Caco-2 (cell line): Measurements from ENCODE around the gene SERPINC1. TPM values are rescaled to one million over a fixed set of nuclear protein-coding genes. Genes with fewer than 3 reads are reported as not detected.
"Not testable (repeated sequence)": the region's sequence is repeated elsewhere in the genome, so short reads cannot be mapped to it uniquely, and the experiment has no call there.

Experiments
- Bru-seq: library from RNA; stranded (reverse); fragments of 400-500 nt; gene quantifications from one replicate; lab custom pipeline; 2021; lab: Mats Ljungman, UMichigan
- BruChase-seq, 2 experiments: library from RNA; stranded (reverse); fragments of 400-500 nt; gene quantifications; one replicate each; lab custom pipeline; 2021; lab: Mats Ljungman, UMichigan
- BruUV-seq: library from RNA; stranded (reverse); fragments of 400-500 nt; replicated peaks from 2 replicates; lab custom pipeline; 2021; lab: Mats Ljungman, UMichigan
- CTCF ChIA-PET: fragments of 300-600 bp; sonication (Branson Sonifier 250); formaldehyde crosslinking; loops from one replicate; lab custom pipeline; 2022; ENCODE audit warnings: antibody characterized with exemption; lab: Charles Lee
- POLR2A ChIA-PET: fragments of 300-600 bp; sonication (Branson Sonifier 250); formaldehyde crosslinking; loops from one replicate; lab custom pipeline; 2022; ENCODE audit warnings: antibody characterized with exemption; lab: Charles Lee
- DNase-seq, 2 experiments: peaks; one replicate each; pipeline versions ENCODE4 v3.0.0 to v3.0.0-alpha.2; 2020 to 2022
- H3K27me3 ChIP-seq: replicated peaks from 2 replicates; pipeline ENCODE4 v1.6.0; 2011; ENCODE audit warnings: low read length; ENCODE audit not compliant: control insufficient read depth, insufficient read depth
- H3K36me3 ChIP-seq: 2 replicates; pipeline ENCODE4 v1.5.1; 2011; ENCODE audit warnings: low read length; ENCODE audit not compliant: control insufficient read depth, insufficient read depth
- H3K4me1 ChIP-seq: fragments of 250-450 bp; sonication (Bioruptor Pico); 2 replicates; pipeline ENCODE4 v1.5.1; 2020; ENCODE audit warnings: mild to moderate bottlenecking
- H3K4me3 ChIP-seq: 2 replicates; pipeline ENCODE4 v1.5.1; 2011; ENCODE audit warnings: low read depth, mild to moderate bottlenecking, control low read depth, low read length
- H3K9me3 ChIP-seq: fragments of 250-450 bp; sonication (Bioruptor Pico); 2 replicates; pipeline ENCODE4 v1.5.1; 2020; ENCODE audit warnings: mild to moderate bottlenecking, moderate library complexity
- H3K27ac Mint-ChIP-seq: one replicate; pipeline ENCODE4 v1.8.0; 2022; ENCODE audit warnings: mixed read lengths; ENCODE audit not compliant: unreplicated experiment
- H3K27me3 Mint-ChIP-seq: one replicate; pipeline ENCODE4 v1.8.0; 2022; ENCODE audit warnings: mixed read lengths; ENCODE audit not compliant: insufficient read depth, unreplicated experiment
- H3K36me3 Mint-ChIP-seq: one replicate; pipeline ENCODE4 v1.8.0; 2022; ENCODE audit warnings: mild to moderate bottlenecking, mixed read lengths; ENCODE audit not compliant: insufficient read depth, unreplicated experiment
- H3K4me1 Mint-ChIP-seq: one replicate; pipeline ENCODE4 v1.8.0; 2022; ENCODE audit warnings: low read depth, mixed read lengths; ENCODE audit not compliant: unreplicated experiment
- H3K4me3 Mint-ChIP-seq: one replicate; pipeline ENCODE4 v1.8.0; 2022; ENCODE audit warnings: mild to moderate bottlenecking, moderate library complexity, mixed read lengths; ENCODE audit not compliant: unreplicated experiment
- H3K9me3 Mint-ChIP-seq: one replicate; pipeline ENCODE4 v1.8.0; 2022; ENCODE audit warnings: mixed read lengths; ENCODE audit not compliant: unreplicated experiment
- CTCF ChIP-seq, 2 experiments: fragments of 200-600 bp in 1 of 2; IDR thresholded peaks; 1 replicate in 1 of 2; 2 replicates in 1 of 2; pipeline versions ENCODE4 v1.5.1 to v1.8.0; 2011 to 2022; ENCODE audit warnings: antibody characterized with exemption in 1 of 2, control low read depth in 1 of 2, inconsistent platforms in 1 of 2, low read depth in 1 of 2, low read length in 1 of 2, mild to moderate bottlenecking in 1 of 2, moderate library complexity in 1 of 2; ENCODE audit not compliant: insufficient read depth in 1 of 2, severe bottlenecking in 1 of 2, unreplicated experiment in 1 of 2
- intact Hi-C: fragments of 100-400 bp; cut with micrococcal nuclease; formaldehyde crosslinking; loops from one replicate; pipeline ENCODE4 v1.10.0; 2022; ENCODE audit not compliant: unreplicated experiment
- long read RNA-seq: library from polyadenylated mRNA; stranded (forward); transcript quantifications from one replicate; pipeline ENCODE4 v2.0.0, GENCODE V29; 2022
- total RNA-seq: library from RNA; stranded (reverse); gene quantifications from 2 replicates; pipeline ENCODE4 v1.2.3, GENCODE V29; 2022

SERPINC1 gene
- total RNA-seq, result 0.65 and 0.98 TPM in 2 replicates
- Bru-seq, nascent RNA, result percentile 19 among the genes with signal in this experiment
- BruChase-seq, experiment 1, labeled RNA remaining after a 2-hour chase, result percentile 22 among the genes with signal in this experiment
- percentile 31 among the genes with signal in this experiment for BruChase-seq, experiment 2, labeled RNA remaining after a 6-hour chase
- long read RNA-seq, partial matches to known transcripts, result 0 of 3 reads
- long read RNA-seq, other reads (novel, unspliced or antisense), result 1 of 3 reads

- POLR2A ChIA-PET, result interaction anchor here (0.6 kb wide), 1 partner anchor 10 kb away, joined by 8 read pairs; no protein-coding TSS in a partner anchor
- peak in 1 of 2 experiments; percentile 10 for DNase-seq
- intact Hi-C loops, result loop anchor here (10.0 kb wide), 1 partner anchor 492 kb away; no protein-coding TSS in a partner anchor
- no peaks in the 10 kb centered on the region for H3K27me3 Mint-ChIP-seq
- H3K9me3 ChIP-seq, result no peaks in the 10 kb centered on the region
- TF ChIP-seq CTCF (IDR thresholded peaks at IDR 0.05; ENCODE audit: insufficient read depth in 1 of 2, low read depth in 1 of 2, low read length in 1 of 2, severe bottlenecking in 1 of 2, unreplicated experiment in 1 of 2), result no peak
- H3K4me1 Mint-ChIP-seq, result peaks cover 10% of the 10 kb centered on the region
- peak within 1 kb of the TSS; percentile 43 for H3K27ac Mint-ChIP-seq
- CTCF ChIA-PET, result no interaction called here
- no peaks in the 10 kb centered on the region for H3K36me3 Mint-ChIP-seq
- H3K9me3 Mint-ChIP-seq, result no peaks in the 10 kb centered on the region
- H3K4me3 Mint-ChIP-seq, result no peak within 1 kb of the TSS
- no peaks in the 10 kb centered on the region for H3K36me3 ChIP-seq
- H3K4me1 ChIP-seq, result 0 out of 2 replicates have a peak, but pooled peaks cover 7% of the 10 kb centered on the region
- BruUV-seq, result no TSS peak
- H3K4me3 ChIP-seq, result no peak within 1 kb of the TSS
- no peaks in the 10 kb centered on the region for H3K27me3 ChIP-seq
Measured at GRCh38 chr1:173917149-173917548, at the start of gene SERPINC1. TSS of gene SERPINC1 (minus strand) at chr1:173917327. CDS start at chr1:173917259, 68 bp downstream.

- H3K27me3 ChIP-seq, H3K4me1 ChIP-seq, H3K36me3 ChIP-seq, CTCF ChIA-PET, H3K27me3 Mint-ChIP-seq, intact Hi-C loops, H3K9me3 ChIP-seq, H3K4me3 ChIP-seq, H3K4me3 Mint-ChIP-seq, H3K4me1 Mint-ChIP-seq, POLR2A ChIA-PET, H3K9me3 Mint-ChIP-seq, H3K27ac Mint-ChIP-seq, BruUV-seq, DNase-seq: not testable (repeated sequence)
- peaks cover 55% of the 10 kb centered on the region for H3K36me3 Mint-ChIP-seq
Measured at GRCh38 chr1:173965896-173966295, 48.8 kb upstream of the SERPINC1 start.

- Mint-ChIP-seq H3K4me3 (no peak overlapping the region), H3K27me3 (no peaks in the 10 kb centered on the region), H3K4me1 (no peaks in the 10 kb centered on the region), H3K36me3 (peaks cover 68% of the 10 kb centered on the region), H3K9me3 (no peaks in the 10 kb centered on the region), H3K27ac (no peak overlapping the region)
- BruUV-seq, result no TSS peak
- ChIA-PET CTCF (no interaction called here), POLR2A (no interaction called here)
- Histone ChIP-seq H3K4me3 (no peak overlapping the region), H3K4me1 (no peaks in the 10 kb centered on the region), H3K27me3 (no peaks in the 10 kb centered on the region), H3K36me3 (no peaks in the 10 kb centered on the region; the same call in 1 of the 2 replicates), H3K9me3 (no peaks in the 10 kb centered on the region)
- DNase-seq, result no peak
- no peak for TF ChIP-seq CTCF (IDR thresholded peaks at IDR 0.05; ENCODE audit: insufficient read depth in 1 of 2, low read depth in 1 of 2, low read length in 1 of 2, severe bottlenecking in 1 of 2, unreplicated experiment in 1 of 2)
- intact Hi-C loops, result no loop called here
Measured at GRCh38 chr1:173963477-173963876, 46.4 kb upstream of the SERPINC1 start.
